Measurements from ENCODE around the gene SNORC.

- TF ChIP-seq, protein P1, sequence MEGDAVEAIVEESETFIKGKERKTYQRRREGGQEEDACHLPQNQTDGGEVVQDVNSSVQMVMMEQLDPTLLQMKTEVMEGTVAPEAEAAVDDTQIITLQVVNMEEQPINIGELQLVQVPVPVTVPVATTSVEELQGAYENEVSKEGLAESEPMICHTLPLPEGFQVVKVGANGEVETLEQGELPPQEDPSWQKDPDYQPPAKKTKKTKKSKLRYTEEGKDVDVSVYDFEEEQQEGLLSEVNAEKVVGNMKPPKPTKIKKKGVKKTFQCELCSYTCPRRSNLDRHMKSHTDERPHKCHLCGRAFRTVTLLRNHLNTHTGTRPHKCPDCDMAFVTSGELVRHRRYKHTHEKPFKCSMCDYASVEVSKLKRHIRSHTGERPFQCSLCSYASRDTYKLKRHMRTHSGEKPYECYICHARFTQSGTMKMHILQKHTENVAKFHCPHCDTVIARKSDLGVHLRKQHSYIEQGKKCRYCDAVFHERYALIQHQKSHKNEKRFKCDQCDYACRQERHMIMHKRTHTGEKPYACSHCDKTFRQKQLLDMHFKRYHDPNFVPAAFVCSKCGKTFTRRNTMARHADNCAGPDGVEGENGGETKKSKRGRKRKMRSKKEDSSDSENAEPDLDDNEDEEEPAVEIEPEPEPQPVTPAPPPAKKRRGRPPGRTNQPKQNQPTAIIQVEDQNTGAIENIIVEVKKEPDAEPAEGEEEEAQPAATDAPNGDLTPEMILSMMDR (IDR thresholded peaks at IDR 0.05; ENCODE audit: poor library complexity): no peak
- TF ChIP-seq EZH2 (IDR thresholded peaks at IDR 0.05; ENCODE audit: borderline replicate concordance) (no peak), EZH2phosphoT487 (IDR thresholded peaks at IDR 0.05; ENCODE audit: low read depth, severe bottlenecking, unreplicated experiment) (no peak)
Measured at GRCh38 chr2:232884001-232884421, 13.9 kb downstream of the SNORC start.
